Prostate gland (tissue), 2 donors: ENCODE measurements around the gene TMEM100.

Source experiments
- POLR2A ChIP-seq: fragments of 450-650 bp; IDR thresholded peaks from one replicate; pipeline ENCODE4 v1.6.1; 2016; ENCODE audit warnings: antibody characterized with exemption, mild to moderate bottlenecking
- TF ChIP-seq, protein P1 (sequence below), 4 experiments: fragments of 200-600 bp in 2 of 4; fragments of 450-650 bp in 2 of 4; sonication (generic) in 2 of 4; IDR thresholded peaks; 1 replicate in 3 of 4; 2 replicates in 1 of 4; pipeline ENCODE4 v1.5.1; 2016 to 2019; ENCODE audit warnings: antibody characterized with exemption in 4 of 4, mild to moderate bottlenecking in 2 of 4, moderate library complexity in 2 of 4

- TF ChIP-seq, protein P1, sequence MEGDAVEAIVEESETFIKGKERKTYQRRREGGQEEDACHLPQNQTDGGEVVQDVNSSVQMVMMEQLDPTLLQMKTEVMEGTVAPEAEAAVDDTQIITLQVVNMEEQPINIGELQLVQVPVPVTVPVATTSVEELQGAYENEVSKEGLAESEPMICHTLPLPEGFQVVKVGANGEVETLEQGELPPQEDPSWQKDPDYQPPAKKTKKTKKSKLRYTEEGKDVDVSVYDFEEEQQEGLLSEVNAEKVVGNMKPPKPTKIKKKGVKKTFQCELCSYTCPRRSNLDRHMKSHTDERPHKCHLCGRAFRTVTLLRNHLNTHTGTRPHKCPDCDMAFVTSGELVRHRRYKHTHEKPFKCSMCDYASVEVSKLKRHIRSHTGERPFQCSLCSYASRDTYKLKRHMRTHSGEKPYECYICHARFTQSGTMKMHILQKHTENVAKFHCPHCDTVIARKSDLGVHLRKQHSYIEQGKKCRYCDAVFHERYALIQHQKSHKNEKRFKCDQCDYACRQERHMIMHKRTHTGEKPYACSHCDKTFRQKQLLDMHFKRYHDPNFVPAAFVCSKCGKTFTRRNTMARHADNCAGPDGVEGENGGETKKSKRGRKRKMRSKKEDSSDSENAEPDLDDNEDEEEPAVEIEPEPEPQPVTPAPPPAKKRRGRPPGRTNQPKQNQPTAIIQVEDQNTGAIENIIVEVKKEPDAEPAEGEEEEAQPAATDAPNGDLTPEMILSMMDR (IDR thresholded peaks at IDR 0.05): no peak
- no peak for TF ChIP-seq POLR2A
Observed at GRCh38 chr17:55729484-55729883, 6.8 kb upstream of the TMEM100 start.
